Liver (tissue), 3 donors: ENCODE measurements around the gene IGF2.

Source experiments
- ATF3 ChIP-seq: IDR thresholded peaks from 2 replicates; pipeline ENCODE4 v1.6.1; 2016; ENCODE audit warnings: antibody characterized with exemption
- CTCF ChIP-seq: fragments of 150-350 bp; IDR thresholded peaks from 2 replicates; pipeline ENCODE4 v1.5.1; 2017; ENCODE audit warnings: improper control_type of control experiment, low read depth, low read length; ENCODE audit not compliant: missing input control
- RAD21 ChIP-seq, 2 donors: IDR thresholded peaks; 2 replicates each; pipeline ENCODE4 v1.6.1; 2016; ENCODE audit warnings: antibody characterized with exemption in 2 of 2, mild to moderate bottlenecking in 2 of 2
- REST ChIP-seq: IDR thresholded peaks from 2 replicates; pipeline ENCODE4 v1.6.1; 2016; ENCODE audit warnings: antibody characterized with exemption, mild to moderate bottlenecking
- donor health status: healthy.
- donor health status: healthy.

- TF ChIP-seq CTCF (no peak), REST (no peak), RAD21 (IDR thresholded peaks at IDR 0.05) (no peak), ATF3 (no peak)
These were observed 42.9 kb upstream of the IGF2 start for GRCh38 chr11:2182075-2182474.
